ENCODE results near the gene FSCN2. TPM values are rescaled to one million over a fixed set of nuclear protein-coding genes. Genes with fewer than 3 reads are reported as not detected.

The FSCN2 gene
- total RNA-seq, 2 experiments from 2014 or later: not detected

DNA sequence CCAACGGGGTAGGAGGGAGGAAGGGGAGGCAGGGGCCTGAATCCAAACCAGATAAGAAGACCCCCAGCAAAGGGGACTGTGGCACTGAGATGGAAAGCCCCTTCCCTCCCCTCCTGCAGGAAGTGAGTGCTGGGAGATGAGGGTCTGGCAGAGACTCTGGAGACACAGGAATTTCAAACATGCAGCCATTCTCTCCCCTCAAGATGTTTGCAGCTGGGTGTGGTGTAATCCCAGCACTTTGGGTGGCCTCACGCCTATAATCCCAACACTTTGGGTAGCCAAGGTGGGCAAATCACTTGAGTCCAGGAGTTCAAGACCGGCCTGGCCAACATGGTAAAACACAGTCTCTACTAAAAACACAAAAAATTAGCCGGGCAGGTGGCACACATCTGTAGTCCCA lies 57.9 kb downstream of the FSCN2 start:
- DNase-seq: no peak
- Mint-ChIP-seq H3K4me1 (ENCODE audit: low read depth) (no peaks in the 10 kb centered on the region), H3K27me3 (ENCODE audit: low read depth) (no peaks in the 10 kb centered on the region), H3K9me3 (no peaks in the 10 kb centered on the region), H3K4me3 (no peak overlapping the region), H3K27ac (no peak overlapping the region), H3K36me3 (ENCODE audit: low read depth) (peaks cover 32% of the 10 kb centered on the region)
- intact Hi-C loops (cut with micrococcal nuclease): no loop called here
- CTCF ChIA-PET: interaction anchor here (1.5 to 2.9 kb wide), 2 partner anchors 15 kb away, joined by 3 to 13 read pairs; no protein-coding TSS in a partner anchor

Other genes starting within 250 kb of the FSCN2 start
- gene SLC38A10, start 233.1 kb upstream of the FSCN2 start, total RNA-seq: 10 to 100 TPM; 29.1 to 31.9 TPM
- gene BAHCC1, start 132.9 kb upstream of the FSCN2 start, total RNA-seq: under 1 TPM in 1 of 2 experiments, not detected in 1; 0.02 TPM
- gene ACTG1, start 15.6 kb upstream of the FSCN2 start, total RNA-seq: 1,000 to 10,000 TPM; 2,881 to 2,925 TPM
- 10 to 100 TPM; 25.3 to 27.1 TPM for gene FAAP100, start 24.0 kb downstream of the FSCN2 start, total RNA-seq
- 10 to 100 TPM; 67.0 to 68.6 TPM for gene NPLOC4, start 108.7 kb downstream of the FSCN2 start, total RNA-seq
- under 1 TPM in 1 of 2 experiments, not detected in 1; 0.12 TPM for gene TSPAN10, start 108.8 kb downstream of the FSCN2 start, total RNA-seq
- under 1 TPM; 0.83 to 0.89 TPM for gene PDE6G, start 128.2 kb downstream of the FSCN2 start, total RNA-seq
- 10 to 100 TPM; 41.9 to 44.1 TPM for gene OXLD1, start 138.2 kb downstream of the FSCN2 start, total RNA-seq
- 10 to 100 TPM; 30.8 to 32.3 TPM for gene CCDC137, start 138.4 kb downstream of the FSCN2 start, total RNA-seq
- gene ARL16, start 155.4 kb downstream of the FSCN2 start, total RNA-seq: 10 to 100 TPM; 13.8 to 14.1 TPM
- 100 to 1,000 TPM in 1 of 2 experiments, 10 to 100 TPM in 1; 87.1 to 109 TPM for gene HGS, start 155.6 kb downstream of the FSCN2 start, total RNA-seq
- 100 to 1,000 TPM in 1 of 2 experiments, 10 to 100 TPM in 1; 97.7 to 102 TPM for gene MRPL12, start 175.0 kb downstream of the FSCN2 start, total RNA-seq
- 10 to 100 TPM; 16.9 to 18.0 TPM for gene SLC25A10, start 183.9 kb downstream of the FSCN2 start, total RNA-seq